Coronary artery (tissue), 2 donors: ENCODE data around the gene SIM2.
A peak's percentile ranks its signal among the peaks of the same experiment; 100 is the strongest.

ENCODE experiments used
- DNase-seq: peaks from one replicate; pipeline ENCODE4 v3.0.0-alpha.2; 2017; ENCODE audit warnings: low spot score
- H3K27ac ChIP-seq, 2 donors: fragments of 200-600 bp; sonication (generic); one replicate each; pipeline ENCODE4 v1.5.1; 2016 to 2019
- H3K4me3 ChIP-seq: fragments of 200-600 bp; sonication (generic); 2 replicates; pipeline ENCODE4 v1.5.1; 2016; ENCODE audit warnings: mild to moderate bottlenecking, moderate library complexity
- CTCF ChIP-seq: fragments of 200-600 bp; sonication (generic); IDR thresholded peaks from one replicate; pipeline ENCODE4 v1.5.1; 2019; ENCODE audit warnings: antibody characterized with exemption

SIM2 gene

GRCh38 chr21:36724660-36725059 lies 25.7 kb downstream of the SIM2 start:
- TF ChIP-seq CTCF = no peak
- no peak for DNase-seq

GRCh38 chr21:36725793-36726386 lies 27.0 kb downstream of the SIM2 start:
- Histone ChIP-seq H3K4me3 (no peak overlapping the region), H3K27ac (no peak overlapping the region)
- DNase-seq = peak; percentile 56
- no peak for TF ChIP-seq CTCF

More at GRCh38 chr21:36724660-36725059, 25.7 kb downstream of the SIM2 start:
- Histone ChIP-seq H3K4me3 (no peak overlapping the region), H3K27ac (no peak overlapping the region)

GRCh38 chr21:36727866-36728265 lies 29.0 kb downstream of the SIM2 start:
- TF ChIP-seq CTCF = no peak
- Histone ChIP-seq H3K27ac (no peak overlapping the region), H3K4me3 (no peak overlapping the region)
- DNase-seq = no peak

- H3K27ac ChIP-seq = no peak overlapping the region
- no peak overlapping the region for H3K4me3 ChIP-seq
- TF ChIP-seq CTCF = no peak
- peak; percentile 60 for DNase-seq
Measured at GRCh38 chr21:36728371-36729111, 29.6 kb downstream of the SIM2 start.

GRCh38 chr21:36729310-36729970 lies 30.5 kb downstream of the SIM2 start:
- DNase-seq = peak; percentile 55
- Histone ChIP-seq H3K27ac (no peak overlapping the region), H3K4me3 (no peak overlapping the region)
- TF ChIP-seq CTCF = no peak

- no peak overlapping the region for H3K27ac ChIP-seq
- TF ChIP-seq CTCF = no peak
- DNase-seq = peak; percentile 66
- no peak overlapping the region for H3K4me3 ChIP-seq
Measured at GRCh38 chr21:36730291-36731281, 31.7 kb downstream of the SIM2 start.
